Lung (tissue), 12 donors: ENCODE results near the gene POU6F2. TPM values are rescaled to one million over a fixed set of nuclear protein-coding genes. Genes with fewer than 3 reads are reported as not detected.
"Not testable (repeated sequence)": the region's sequence is repeated elsewhere in the genome, so short reads cannot be mapped to it uniquely, and the experiment has no call there.

Experiments
- ATAC-seq: fragments of 200-7000 bp; cut with Tn5 transposase; one replicate; pipeline ENCODE4 v1.9.1; 2020; ENCODE audit warnings: moderate number of reproducible peaks; ENCODE audit not compliant: insufficient read depth, low FRiP score
- DNase-seq, 3 donors: peaks; one replicate each; pipeline ENCODE4 v3.0.0-alpha.2; 2013 to 2017
- H3K27ac ChIP-seq, 2 donors: one replicate each; pipeline ENCODE4 v1.5.1; 2013; ENCODE audit warnings: mild to moderate bottlenecking in 2 of 2, moderate library complexity in 2 of 2, control low read depth in 1 of 2, inconsistent platforms in 1 of 2, low read depth in 1 of 2, low read length in 1 of 2
- H3K27me3 ChIP-seq, 3 donors: one replicate each; pipeline ENCODE4 v1.5.1; 2013; ENCODE audit warnings: low read length in 2 of 3; ENCODE audit not compliant: control insufficient read depth in 3 of 3, insufficient read depth in 3 of 3
- H3K36me3 ChIP-seq, 4 donors: one replicate each; pipeline ENCODE4 v1.5.1; 2013; ENCODE audit warnings: low read length in 4 of 4, mild to moderate bottlenecking in 1 of 4, moderate library complexity in 1 of 4; ENCODE audit not compliant: control insufficient read depth in 4 of 4, insufficient read depth in 4 of 4
- H3K4me1 ChIP-seq, 5 donors: one replicate each; pipeline ENCODE4 v1.5.1; 2013; ENCODE audit warnings: low read length in 5 of 5, mild to moderate bottlenecking in 2 of 5, moderate library complexity in 1 of 5; ENCODE audit not compliant: control insufficient read depth in 5 of 5, insufficient read depth in 5 of 5
- H3K4me3 ChIP-seq: one replicate; pipeline ENCODE4 v1.5.1; 2013; ENCODE audit warnings: mild to moderate bottlenecking, control low read depth, moderate library complexity
- H3K9ac ChIP-seq, 2 donors: one replicate each; pipeline ENCODE4 v1.5.1; 2013; ENCODE audit warnings: low read length in 2 of 2, control low read depth in 1 of 2; ENCODE audit not compliant: insufficient read depth in 1 of 2
- H3K9me3 ChIP-seq, 4 donors: one replicate each; pipeline ENCODE4 v1.5.1; 2013; ENCODE audit warnings: low read length in 3 of 4, mild to moderate bottlenecking in 1 of 4, moderate library complexity in 1 of 4; ENCODE audit not compliant: control insufficient read depth in 4 of 4, insufficient read depth in 3 of 4
- CTCF ChIP-seq: IDR thresholded peaks from 2 replicates; pipeline ENCODE4 v1.5.1; 2012; ENCODE audit warnings: mild to moderate bottlenecking; ENCODE audit errors: control extremely low read depth, extremely low read depth
- whole genome bisulfite sequencing, 2 donors: extraction: QIAGEN DNeasy Blood & Tissue Kit; methylation state at CpG; one replicate each; pipeline ENCODE4 v1.1.7; 2013; 5-methylcytosine and 5-hydroxymethylcytosine counted together
- polyA plus RNA-seq, 2 donors: library from polyadenylated mRNA; stranded (reverse); fragments of 200-250 nt; gene quantifications; one replicate each; pipeline ENCODE4 v1.2.1, GENCODE V29; 2013
- total RNA-seq, 2 donors: library from RNA; depleted of rRNA in 1 of 2; stranded (reverse); fragments of >200 nt in 1 of 2; gene quantifications; one replicate each; pipeline ENCODE4 v1.2.1, GENCODE V29; 2014 to 2021
- donor health status: control.
- donor health status: control.
- donor health status: Bipolar disorder and iron deficiency.
- donor health status: healthy.
- donor health status: DM: yes; HTN: yes; CAD: no.

Gene POU6F2
- total and polyA plus RNA-seq, 4 donors, result 0.08 to 0.18 TPM; not detected in 2

DNA sequence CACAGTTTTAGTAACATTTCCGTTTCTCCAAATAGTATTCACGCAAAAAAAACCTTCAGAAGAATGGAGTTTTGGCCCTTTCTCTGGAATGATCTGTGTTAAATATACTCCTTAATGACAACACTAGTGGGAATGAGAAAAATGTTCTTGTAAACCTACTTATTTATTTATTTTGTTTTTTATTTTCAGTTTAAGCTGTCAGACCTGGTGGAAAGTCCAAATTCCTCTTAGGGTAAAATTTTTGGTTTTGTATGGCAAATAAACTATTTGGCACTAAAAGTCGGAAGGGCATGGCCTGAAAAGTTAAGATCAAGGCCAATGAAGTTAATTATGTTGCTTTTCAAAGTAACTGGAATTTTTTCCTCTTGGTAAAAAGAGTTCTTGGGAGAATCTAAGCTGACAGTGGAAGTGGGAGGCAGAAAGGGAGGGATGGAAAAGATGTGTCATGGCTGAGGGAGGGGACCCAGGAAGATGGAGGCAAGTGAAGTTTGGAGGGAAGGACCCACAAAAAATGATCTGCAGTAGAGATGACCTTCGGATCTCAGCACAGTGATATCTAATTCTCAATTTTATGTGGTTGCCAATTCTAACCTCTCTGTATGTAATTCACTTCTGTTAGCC lies 35.2 kb upstream of the POU6F2 start:
- H3K9ac ChIP-seq, result no peak overlapping the region
- no peak for ATAC-seq
- 85 to 88% methylated on average over 4 of the region's 4 CpGs for WGBS, 2 donors
- no peaks in the 10 kb centered on the region for H3K36me3 ChIP-seq
- no peak overlapping the region for H3K27ac ChIP-seq
- H3K4me1 ChIP-seq, result no peaks in the 10 kb centered on the region
- TF ChIP-seq CTCF, result no peak
- H3K4me3 ChIP-seq, result no peak overlapping the region
- H3K27me3 ChIP-seq, result no peaks in the 10 kb centered on the region
- no peaks in the 10 kb centered on the region for H3K9me3 ChIP-seq
- DNase-seq, result no peak

DNA sequence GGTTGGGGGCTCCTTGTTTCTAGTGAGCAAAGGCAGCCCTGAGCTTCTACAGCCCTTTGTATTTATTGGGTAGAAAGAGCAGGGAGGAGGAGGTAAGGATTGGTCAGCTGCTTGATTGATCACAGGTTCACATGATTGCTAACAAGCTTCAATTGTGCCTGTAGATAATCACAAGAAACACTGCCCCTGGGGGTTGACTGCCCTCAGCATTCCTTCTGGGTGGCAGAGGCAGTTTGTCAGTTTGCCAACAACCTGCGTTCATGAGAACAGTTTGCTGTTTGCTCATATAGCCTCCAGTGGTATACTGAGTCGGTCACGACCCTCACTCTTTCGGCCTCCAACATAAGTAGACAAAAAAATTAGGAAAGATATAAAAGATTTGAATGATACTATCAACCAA lies 30.2 kb upstream of the POU6F2 start:
- H3K4me1 ChIP-seq, H3K4me3 ChIP-seq, H3K9ac ChIP-seq, H3K27ac ChIP-seq, H3K9me3 ChIP-seq, H3K27me3 ChIP-seq, DNase-seq, ATAC-seq, H3K36me3 ChIP-seq: not testable (repeated sequence)
- 87 to 89% methylated on average over 4 of the region's 4 CpGs for WGBS, 2 donors

- no peak for TF ChIP-seq CTCF
- no peaks in the 10 kb centered on the region for H3K9me3 ChIP-seq
- ATAC-seq, result no peak
- H3K27me3 ChIP-seq, result no peaks in the 10 kb centered on the region
- 51 to 67% methylated on average over 1 of the region's 1 CpG for WGBS, 2 donors
- no peaks in the 10 kb centered on the region for H3K36me3 ChIP-seq
- no peak overlapping the region for H3K9ac ChIP-seq
- no peak overlapping the region for H3K27ac ChIP-seq
- no peaks in the 10 kb centered on the region for H3K4me1 ChIP-seq
- no peak overlapping the region for H3K4me3 ChIP-seq
- no peak for DNase-seq
These were observed 27.4 kb upstream of the POU6F2 start for GRCh38 chr7:38950309-38950708.

DNA sequence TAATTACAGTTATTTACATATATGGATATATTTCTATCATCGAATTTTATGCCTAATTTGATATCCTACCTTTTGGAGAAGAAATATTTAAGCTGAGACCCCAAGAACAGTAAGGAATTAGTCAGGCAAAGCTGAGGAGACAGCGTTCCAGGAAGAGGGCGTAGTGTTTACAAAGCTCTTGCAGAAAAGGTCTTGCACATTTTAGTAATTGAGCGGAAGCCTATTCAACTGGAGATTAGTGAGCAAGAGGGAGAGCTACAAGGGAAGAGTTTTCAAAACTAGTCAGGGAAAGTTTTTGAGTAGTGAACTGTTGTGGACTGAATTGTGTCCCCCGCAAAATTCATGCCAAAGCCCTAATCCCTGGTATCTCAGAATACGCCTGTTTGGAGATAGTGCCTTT lies 26.5 kb upstream of the POU6F2 start:
- no peak for ATAC-seq
- no peak overlapping the region for H3K9ac ChIP-seq
- H3K4me3 ChIP-seq, result no peak overlapping the region
- no peaks in the 10 kb centered on the region for H3K9me3 ChIP-seq
- no peaks in the 10 kb centered on the region for H3K27me3 ChIP-seq
- WGBS, 2 donors, result 72 to 88% methylated on average over 6 of the region's 6 CpGs
- no peak overlapping the region for H3K27ac ChIP-seq
- no peak for DNase-seq
- no peaks in the 10 kb centered on the region for H3K4me1 ChIP-seq
- TF ChIP-seq CTCF, result no peak
- no peaks in the 10 kb centered on the region for H3K36me3 ChIP-seq
